Umbilical cord (tissue), 2 donors: ENCODE measurements around the gene TBC1D10B. TPM values are rescaled to one million over a fixed set of nuclear protein-coding genes. Genes with fewer than 3 reads are reported as not detected.
A peak's percentile ranks its signal among the peaks of the same experiment; 100 is the strongest.

Experiments used
- DNase-seq: peaks from one replicate; pipeline ENCODE4 v3.0.0-alpha.2; 2015; ENCODE audit warnings: low spot score
- total RNA-seq: library from RNA; depleted of rRNA; stranded (reverse); fragments of >200 nt; gene quantifications from one replicate; pipeline ENCODE4 v1.2.3, GENCODE V29; 2014; ENCODE audit warnings: low replicate concordance; ENCODE audit not compliant: insufficient read depth

The TBC1D10B gene
- total RNA-seq, 1 donor from 2014 or later, result 35.6 TPM

GRCh38 chr16:30374538-30374937 lies 4.2 kb upstream of the TBC1D10B start, which contains the start of gene MYL11:
Gene MYL11, plus strand, starts transcription at chr16:30374802. Its CDS starts 56 bp downstream, at chr16:30374858.
- no peak for DNase-seq

- DNase-seq, result no peak
Measured at GRCh38 chr16:30372725-30373124, 2.4 kb upstream of the TBC1D10B start.

GRCh38 chr16:30372038-30372712 lies 1.9 kb upstream of the TBC1D10B start:
- DNase-seq, result no peak

GRCh38 chr16:30371248-30371816 lies 1.0 kb upstream of the TBC1D10B start:
- no peak for DNase-seq

- DNase-seq, result no peak
Measured at GRCh38 chr16:30369938-30370455, 297 bp downstream of the TBC1D10B start.

- DNase-seq, result peak; percentile 22
Measured at GRCh38 chr16:30369091-30369937, 980 bp downstream of the TBC1D10B start.

- no peak for DNase-seq
Measured at GRCh38 chr16:30368792-30369090, 1.6 kb downstream of the TBC1D10B start.

- DNase-seq, result peak; percentile 40
Measured at GRCh38 chr16:30368122-30368791, 2.0 kb downstream of the TBC1D10B start.

- DNase-seq, result no peak
Measured at GRCh38 chr16:30367349-30368009, 2.8 kb downstream of the TBC1D10B start.

- no peak for DNase-seq
Measured at GRCh38 chr16:30366511-30366910, 3.8 kb downstream of the TBC1D10B start.

- no peak for DNase-seq
Measured at GRCh38 chr16:30365200-30365599, 5.1 kb downstream of the TBC1D10B start.

- DNase-seq, result no peak
Measured at GRCh38 chr16:30361180-30361579, 9.1 kb downstream of the TBC1D10B start.

- DNase-seq, result no peak
Measured at GRCh38 chr16:30359871-30360170, 10.5 kb downstream of the TBC1D10B start.

- DNase-seq, result no peak
Measured at GRCh38 chr16:30358990-30359870, 11.1 kb downstream of the TBC1D10B start.

GRCh38 chr16:30358577-30358936 lies 11.7 kb downstream of the TBC1D10B start:
- no peak for DNase-seq

- DNase-seq, result no peak
Measured at GRCh38 chr16:30357715-30358576, 12.3 kb downstream of the TBC1D10B start.

- DNase-seq, result no peak
Measured at GRCh38 chr16:30357085-30357714, 13.1 kb downstream of the TBC1D10B start.

- no peak for DNase-seq
Measured at GRCh38 chr16:30356401-30357084, 13.8 kb downstream of the TBC1D10B start.

- no peak for DNase-seq
Measured at GRCh38 chr16:30355954-30356308, 14.4 kb downstream of the TBC1D10B start.
